ENCODE measurements around the gene ALX4.

The ALX4 gene

DNA sequence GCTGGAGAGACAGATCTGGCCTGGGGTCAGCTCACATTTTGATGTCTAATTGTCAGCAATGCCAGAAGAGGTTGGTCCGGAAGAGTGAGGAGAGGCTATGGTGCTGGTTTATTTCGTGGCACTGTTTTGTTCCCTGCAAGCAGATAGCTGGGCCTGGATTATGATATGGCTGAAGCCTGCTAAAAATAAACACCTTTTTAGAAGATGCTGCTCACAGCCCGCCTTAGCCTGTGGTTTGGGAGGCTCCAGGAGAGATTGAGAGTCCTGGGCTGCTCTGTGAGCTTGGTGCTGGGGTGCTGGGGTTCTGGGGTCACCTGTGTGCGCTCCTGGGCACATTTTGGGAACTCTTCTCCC is 29.6 kb upstream of the ALX4 start:
- CTCF ChIA-PET: no interaction called here
- TF ChIP-seq ZBTB17 (tag by site-specific recombination; IDR thresholded peaks at IDR 0.05) (no peak), BCL11A (tag by site-specific recombination; IDR thresholded peaks at IDR 0.05; ENCODE audit: low read depth) (no peak), YY2 (tag by site-specific recombination; IDR thresholded peaks at IDR 0.05) (no peak), ZNF324 (tag by site-specific recombination; IDR thresholded peaks at IDR 0.05) (no peak), ZNF274 (IDR thresholded peaks at IDR 0.05; ENCODE audit: low read length) (no peak), ZNF274 (tag by site-specific recombination; IDR thresholded peaks at IDR 0.05; ENCODE audit: borderline replicate concordance) (no peak)
- TF ChIP-seq, protein P1, sequence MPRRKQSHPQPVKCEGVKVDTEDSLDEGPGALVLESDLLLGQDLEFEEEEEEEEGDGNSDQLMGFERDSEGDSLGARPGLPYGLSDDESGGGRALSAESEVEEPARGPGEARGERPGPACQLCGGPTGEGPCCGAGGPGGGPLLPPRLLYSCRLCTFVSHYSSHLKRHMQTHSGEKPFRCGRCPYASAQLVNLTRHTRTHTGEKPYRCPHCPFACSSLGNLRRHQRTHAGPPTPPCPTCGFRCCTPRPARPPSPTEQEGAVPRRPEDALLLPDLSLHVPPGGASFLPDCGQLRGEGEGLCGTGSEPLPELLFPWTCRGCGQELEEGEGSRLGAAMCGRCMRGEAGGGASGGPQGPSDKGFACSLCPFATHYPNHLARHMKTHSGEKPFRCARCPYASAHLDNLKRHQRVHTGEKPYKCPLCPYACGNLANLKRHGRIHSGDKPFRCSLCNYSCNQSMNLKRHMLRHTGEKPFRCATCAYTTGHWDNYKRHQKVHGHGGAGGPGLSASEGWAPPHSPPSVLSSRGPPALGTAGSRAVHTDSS (tag by site-specific recombination; IDR thresholded peaks at IDR 0.05): no peak
- POLR2A ChIA-PET: no interaction called here

DNA sequence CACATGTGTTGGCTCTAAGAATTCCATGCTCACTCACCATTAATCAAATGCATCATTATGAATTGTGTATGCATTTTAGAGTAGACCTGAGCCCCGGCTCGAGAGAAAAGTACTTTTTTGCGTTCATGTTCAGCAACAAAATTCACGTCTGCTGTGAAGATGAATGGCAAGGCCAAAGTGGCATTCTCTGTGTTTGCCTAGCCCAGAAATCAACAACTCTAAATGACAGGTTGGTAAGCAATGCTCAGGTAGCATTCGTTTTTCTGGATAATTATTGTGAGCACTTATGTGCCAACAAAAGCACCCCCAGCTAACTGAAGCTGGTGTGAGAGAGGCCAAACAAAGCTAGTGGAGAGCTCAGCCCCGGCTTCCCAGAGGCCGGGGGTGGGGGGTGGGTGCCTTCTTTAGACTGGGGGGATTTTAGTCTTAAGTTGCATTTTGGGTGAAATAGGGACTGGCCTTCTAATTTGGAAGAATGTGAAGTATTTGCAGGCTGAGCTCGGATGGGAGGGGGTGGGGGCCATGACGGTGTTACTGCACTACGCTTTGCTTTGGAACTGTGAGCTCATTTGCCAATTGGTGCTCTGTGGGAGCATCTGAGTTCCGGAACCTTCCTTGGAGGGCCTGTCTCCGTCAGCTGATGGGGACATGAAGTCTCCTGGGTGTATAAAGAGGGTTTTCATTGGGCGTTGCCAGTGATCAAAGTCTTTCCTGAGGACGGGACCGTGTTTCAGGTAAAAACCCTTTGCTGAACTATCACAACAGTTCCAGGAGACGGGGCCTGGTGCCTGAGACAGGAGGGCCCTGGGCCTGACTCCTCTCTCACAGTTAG is 29.0 kb upstream of the ALX4 start:
- no peaks in the 10 kb centered on the region for H3K4me1 ChIP-seq (ENCODE audit: control insufficient read depth, insufficient read depth, low read length)
- ChIA-PET POLR2A (interaction anchor here (0.7 kb wide), 1 partner anchor 49 kb away, joined by 3 read pairs; no protein-coding TSS in a partner anchor), CTCF (no interaction called here)
- no peak overlapping the region for H3K4me3 ChIP-seq (ENCODE audit: low read depth, low read length)
- no peak overlapping the region for H3K27ac ChIP-seq (ENCODE audit: extremely low read depth, low read depth, low read length)
- H3K9me3 ChIP-seq (ENCODE audit: control insufficient read depth, insufficient read depth, low read depth, low read length): no peaks in the 10 kb centered on the region
- TF ChIP-seq ZNF19 (tag by site-specific recombination; IDR thresholded peaks at IDR 0.05; ENCODE audit: low read depth) (no peak), ZNF324 (tag by site-specific recombination; IDR thresholded peaks at IDR 0.05) (no peak), ZNF521 (tag by site-specific recombination; IDR thresholded peaks at IDR 0.05) (no peak), ZNF292 (tag by site-specific recombination; IDR thresholded peaks at IDR 0.05; ENCODE audit: borderline replicate concordance, low read depth) (no peak), ZNF311 (tag by site-specific recombination; IDR thresholded peaks at IDR 0.05; ENCODE audit: borderline replicate concordance) (no peak)
- TF ChIP-seq, protein P2, sequence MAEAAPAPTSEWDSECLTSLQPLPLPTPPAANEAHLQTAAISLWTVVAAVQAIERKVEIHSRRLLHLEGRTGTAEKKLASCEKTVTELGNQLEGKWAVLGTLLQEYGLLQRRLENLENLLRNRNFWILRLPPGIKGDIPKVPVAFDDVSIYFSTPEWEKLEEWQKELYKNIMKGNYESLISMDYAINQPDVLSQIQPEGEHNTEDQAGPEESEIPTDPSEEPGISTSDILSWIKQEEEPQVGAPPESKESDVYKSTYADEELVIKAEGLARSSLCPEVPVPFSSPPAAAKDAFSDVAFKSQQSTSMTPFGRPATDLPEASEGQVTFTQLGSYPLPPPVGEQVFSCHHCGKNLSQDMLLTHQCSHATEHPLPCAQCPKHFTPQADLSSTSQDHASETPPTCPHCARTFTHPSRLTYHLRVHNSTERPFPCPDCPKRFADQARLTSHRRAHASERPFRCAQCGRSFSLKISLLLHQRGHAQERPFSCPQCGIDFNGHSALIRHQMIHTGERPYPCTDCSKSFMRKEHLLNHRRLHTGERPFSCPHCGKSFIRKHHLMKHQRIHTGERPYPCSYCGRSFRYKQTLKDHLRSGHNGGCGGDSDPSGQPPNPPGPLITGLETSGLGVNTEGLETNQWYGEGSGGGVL (tag by site-specific recombination; IDR thresholded peaks at IDR 0.05): no peak
- TF ChIP-seq, protein P3, sequence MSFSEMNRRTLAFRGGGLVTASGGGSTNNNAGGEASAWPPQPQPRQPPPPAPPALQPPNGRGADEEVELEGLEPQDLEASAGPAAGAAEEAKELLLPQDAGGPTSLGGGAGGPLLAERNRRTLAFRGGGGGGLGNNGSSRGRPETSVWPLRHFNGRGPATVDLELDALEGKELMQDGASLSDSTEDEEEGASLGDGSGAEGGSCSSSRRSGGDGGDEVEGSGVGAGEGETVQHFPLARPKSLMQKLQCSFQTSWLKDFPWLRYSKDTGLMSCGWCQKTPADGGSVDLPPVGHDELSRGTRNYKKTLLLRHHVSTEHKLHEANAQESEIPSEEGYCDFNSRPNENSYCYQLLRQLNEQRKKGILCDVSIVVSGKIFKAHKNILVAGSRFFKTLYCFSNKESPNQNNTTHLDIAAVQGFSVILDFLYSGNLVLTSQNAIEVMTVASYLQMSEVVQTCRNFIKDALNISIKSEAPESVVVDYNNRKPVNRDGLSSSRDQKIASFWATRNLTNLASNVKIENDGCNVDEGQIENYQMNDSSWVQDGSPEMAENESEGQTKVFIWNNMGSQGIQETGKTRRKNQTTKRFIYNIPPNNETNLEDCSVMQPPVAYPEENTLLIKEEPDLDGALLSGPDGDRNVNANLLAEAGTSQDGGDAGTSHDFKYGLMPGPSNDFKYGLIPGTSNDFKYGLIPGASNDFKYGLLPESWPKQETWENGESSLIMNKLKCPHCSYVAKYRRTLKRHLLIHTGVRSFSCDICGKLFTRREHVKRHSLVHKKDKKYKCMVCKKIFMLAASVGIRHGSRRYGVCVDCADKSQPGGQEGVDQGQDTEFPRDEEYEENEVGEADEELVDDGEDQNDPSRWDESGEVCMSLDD (tag by site-specific recombination; IDR thresholded peaks at IDR 0.05): no peak
- H3K36me3 ChIP-seq (ENCODE audit: control insufficient read depth in 2 of 2, insufficient read depth in 1 of 2, low read length in 2 of 2): no peaks in the 10 kb centered on the region

More for the DNA sequence above, 29.6 kb upstream of the ALX4 start:
- H3K36me3 ChIP-seq (ENCODE audit: control insufficient read depth in 2 of 2, insufficient read depth in 1 of 2, low read length in 2 of 2): no peaks in the 10 kb centered on the region
- no peak overlapping the region for H3K27ac ChIP-seq (ENCODE audit: extremely low read depth, low read depth, low read length)
- no peak overlapping the region for H3K4me3 ChIP-seq (ENCODE audit: low read depth, low read length)
- H3K4me1 ChIP-seq (ENCODE audit: control insufficient read depth, insufficient read depth, low read length): no peaks in the 10 kb centered on the region
- no peaks in the 10 kb centered on the region for H3K9me3 ChIP-seq (ENCODE audit: control insufficient read depth, insufficient read depth, low read depth, low read length)

DNA sequence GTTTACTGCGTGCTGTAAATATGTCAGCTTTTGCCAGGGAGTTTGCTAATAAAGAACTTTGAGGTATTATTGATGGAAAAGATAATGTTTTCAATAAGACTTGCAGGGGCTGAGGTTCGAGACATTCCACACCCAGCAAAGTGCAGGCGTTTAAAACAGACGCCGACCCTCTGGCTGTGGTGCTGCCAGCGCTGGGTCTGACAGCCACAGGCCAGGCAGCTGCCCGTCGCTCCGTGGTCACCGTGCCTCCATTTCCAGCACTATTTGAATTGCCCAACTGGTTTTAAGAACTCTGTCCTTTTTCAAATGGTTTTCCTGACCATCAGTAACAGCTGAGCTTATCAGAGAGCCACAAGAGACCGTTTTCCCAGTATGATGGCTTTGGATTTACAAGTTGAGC is 28.1 kb upstream of the ALX4 start:
- ChIA-PET CTCF (no interaction called here), POLR2A (no interaction called here)
- Histone ChIP-seq H3K4me1 (ENCODE audit: control insufficient read depth, insufficient read depth, low read length) (no peaks in the 10 kb centered on the region), H3K9me3 (ENCODE audit: control insufficient read depth, insufficient read depth, low read depth, low read length) (no peaks in the 10 kb centered on the region), H3K36me3 (ENCODE audit: control insufficient read depth in 2 of 2, insufficient read depth in 1 of 2, low read length in 2 of 2) (no peaks in the 10 kb centered on the region), H3K4me3 (ENCODE audit: low read depth, low read length) (no peak overlapping the region), H3K27ac (ENCODE audit: extremely low read depth, low read depth, low read length) (no peak overlapping the region)
- TF ChIP-seq YY2 (tag by site-specific recombination; IDR thresholded peaks at IDR 0.05) (no peak), ZNF416 (tag by site-specific recombination; IDR thresholded peaks at IDR 0.05) (no peak), OVOL3 (tag by site-specific recombination; IDR thresholded peaks at IDR 0.05) (no peak)
- TF ChIP-seq, protein P4, sequence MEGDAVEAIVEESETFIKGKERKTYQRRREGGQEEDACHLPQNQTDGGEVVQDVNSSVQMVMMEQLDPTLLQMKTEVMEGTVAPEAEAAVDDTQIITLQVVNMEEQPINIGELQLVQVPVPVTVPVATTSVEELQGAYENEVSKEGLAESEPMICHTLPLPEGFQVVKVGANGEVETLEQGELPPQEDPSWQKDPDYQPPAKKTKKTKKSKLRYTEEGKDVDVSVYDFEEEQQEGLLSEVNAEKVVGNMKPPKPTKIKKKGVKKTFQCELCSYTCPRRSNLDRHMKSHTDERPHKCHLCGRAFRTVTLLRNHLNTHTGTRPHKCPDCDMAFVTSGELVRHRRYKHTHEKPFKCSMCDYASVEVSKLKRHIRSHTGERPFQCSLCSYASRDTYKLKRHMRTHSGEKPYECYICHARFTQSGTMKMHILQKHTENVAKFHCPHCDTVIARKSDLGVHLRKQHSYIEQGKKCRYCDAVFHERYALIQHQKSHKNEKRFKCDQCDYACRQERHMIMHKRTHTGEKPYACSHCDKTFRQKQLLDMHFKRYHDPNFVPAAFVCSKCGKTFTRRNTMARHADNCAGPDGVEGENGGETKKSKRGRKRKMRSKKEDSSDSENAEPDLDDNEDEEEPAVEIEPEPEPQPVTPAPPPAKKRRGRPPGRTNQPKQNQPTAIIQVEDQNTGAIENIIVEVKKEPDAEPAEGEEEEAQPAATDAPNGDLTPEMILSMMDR (tag by site-specific recombination; IDR thresholded peaks at IDR 0.05): no peak
